Measurements from ENCODE around the gene GPR50. TPM values are rescaled to one million over a fixed set of nuclear protein-coding genes. Genes with fewer than 3 reads are reported as not detected.

Gene GPR50
- total RNA-seq, 1 donor from 2014 or later, result not detected

- Mint-ChIP-seq H3K36me3 (ENCODE audit: unreplicated experiment) (no peaks in the 10 kb centered on the region), H3K4me3 (ENCODE audit: unreplicated experiment) (no peak overlapping the region), H3K27ac (ENCODE audit: unreplicated experiment) (no peak overlapping the region), H3K27me3 (ENCODE audit: unreplicated experiment) (peaks cover 3% of the 10 kb centered on the region), H3K9me3 (ENCODE audit: unreplicated experiment) (peaks cover 27% of the 10 kb centered on the region), H3K4me1 (ENCODE audit: unreplicated experiment) (no peaks in the 10 kb centered on the region)
- no peak for TF ChIP-seq CTCF (IDR thresholded peaks at IDR 0.05)
- no peak for DNase-seq (ENCODE audit: extremely low spot score, unreplicated experiment)
Measured at GRCh38 chrX:151226941-151227340, 50.6 kb downstream of the GPR50 start.

GRCh38 chrX:151227627-151228026 is 51.2 kb downstream of the GPR50 start:
- DNase-seq (ENCODE audit: extremely low spot score, unreplicated experiment), result no peak
- Mint-ChIP-seq H3K9me3 (ENCODE audit: unreplicated experiment) (peaks cover 30% of the 10 kb centered on the region), H3K27ac (ENCODE audit: unreplicated experiment) (no peak overlapping the region), H3K36me3 (ENCODE audit: unreplicated experiment) (no peaks in the 10 kb centered on the region), H3K27me3 (ENCODE audit: unreplicated experiment) (peaks cover 3% of the 10 kb centered on the region), H3K4me3 (ENCODE audit: unreplicated experiment) (no peak overlapping the region), H3K4me1 (ENCODE audit: unreplicated experiment) (no peaks in the 10 kb centered on the region)
- no peak for TF ChIP-seq CTCF (IDR thresholded peaks at IDR 0.05)

- peaks cover 3% of the 10 kb centered on the region for H3K27me3 Mint-ChIP-seq (ENCODE audit: unreplicated experiment)
Measured at GRCh38 chrX:151228935-151229334, 52.6 kb downstream of the GPR50 start.

More at GRCh38 chrX:151228935-151229334, 52.6 kb downstream of the GPR50 start:
- H3K4me1 Mint-ChIP-seq (ENCODE audit: unreplicated experiment), result no peaks in the 10 kb centered on the region
- H3K27ac Mint-ChIP-seq (ENCODE audit: unreplicated experiment), result no peak overlapping the region
- H3K4me3 Mint-ChIP-seq (ENCODE audit: unreplicated experiment), result no peak overlapping the region
- no peak for TF ChIP-seq CTCF (IDR thresholded peaks at IDR 0.05)
- no peaks in the 10 kb centered on the region for H3K36me3 Mint-ChIP-seq (ENCODE audit: unreplicated experiment)
- peaks cover 26% of the 10 kb centered on the region for H3K9me3 Mint-ChIP-seq (ENCODE audit: unreplicated experiment)
- no peak for DNase-seq (ENCODE audit: extremely low spot score, unreplicated experiment)

Small RNA genes within 50 kb of the gene (microRNA-seq; reads per million reads assigned to microRNA genes)
- not detected for gene MIR4330 (ENCODE audit: unreplicated experiment)

Other genes with a start within 250 kb of the GPR50 start
- 26.8 and 31.6 TPM in 2 replicates for gene HMGB3, start 193.2 kb upstream of the GPR50 start, total RNA-seq
- gene VMA21, start 220.6 kb downstream of the GPR50 start, total RNA-seq, result 23.9 and 27.2 TPM in 2 replicates